ENCODE results near the gene UBFD1.

Gene UBFD1

DNA sequence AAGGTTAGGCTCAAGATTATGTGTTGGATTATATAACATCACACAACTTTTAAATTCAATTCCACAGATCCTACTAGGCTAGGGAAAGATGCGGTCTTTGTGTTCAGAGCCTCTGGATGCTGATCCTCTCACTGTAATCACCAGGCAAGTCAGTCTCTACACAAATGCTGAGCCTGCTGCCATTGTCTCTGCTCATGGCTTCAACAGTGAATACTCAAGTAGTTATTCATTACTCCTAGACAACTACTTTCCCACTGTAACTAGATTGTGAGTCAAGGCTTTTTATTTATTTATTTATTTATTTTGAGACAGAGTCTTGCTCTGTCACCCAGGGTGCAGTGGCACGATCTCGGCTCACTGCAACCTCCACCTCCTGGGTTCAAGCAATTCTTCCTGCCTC lies 54.4 kb downstream of the UBFD1 start:
- TF ChIP-seq, protein P1, sequence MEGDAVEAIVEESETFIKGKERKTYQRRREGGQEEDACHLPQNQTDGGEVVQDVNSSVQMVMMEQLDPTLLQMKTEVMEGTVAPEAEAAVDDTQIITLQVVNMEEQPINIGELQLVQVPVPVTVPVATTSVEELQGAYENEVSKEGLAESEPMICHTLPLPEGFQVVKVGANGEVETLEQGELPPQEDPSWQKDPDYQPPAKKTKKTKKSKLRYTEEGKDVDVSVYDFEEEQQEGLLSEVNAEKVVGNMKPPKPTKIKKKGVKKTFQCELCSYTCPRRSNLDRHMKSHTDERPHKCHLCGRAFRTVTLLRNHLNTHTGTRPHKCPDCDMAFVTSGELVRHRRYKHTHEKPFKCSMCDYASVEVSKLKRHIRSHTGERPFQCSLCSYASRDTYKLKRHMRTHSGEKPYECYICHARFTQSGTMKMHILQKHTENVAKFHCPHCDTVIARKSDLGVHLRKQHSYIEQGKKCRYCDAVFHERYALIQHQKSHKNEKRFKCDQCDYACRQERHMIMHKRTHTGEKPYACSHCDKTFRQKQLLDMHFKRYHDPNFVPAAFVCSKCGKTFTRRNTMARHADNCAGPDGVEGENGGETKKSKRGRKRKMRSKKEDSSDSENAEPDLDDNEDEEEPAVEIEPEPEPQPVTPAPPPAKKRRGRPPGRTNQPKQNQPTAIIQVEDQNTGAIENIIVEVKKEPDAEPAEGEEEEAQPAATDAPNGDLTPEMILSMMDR (IDR thresholded peaks at IDR 0.05; ENCODE audit: control extremely low read depth, extremely low read depth, low read depth, missing control alignments): no peak
- ChIA-PET POLR2A (no interaction called here), CTCF (no interaction called here)
- no peak for DNase-seq (ENCODE audit: extremely low spot score)

DNA sequence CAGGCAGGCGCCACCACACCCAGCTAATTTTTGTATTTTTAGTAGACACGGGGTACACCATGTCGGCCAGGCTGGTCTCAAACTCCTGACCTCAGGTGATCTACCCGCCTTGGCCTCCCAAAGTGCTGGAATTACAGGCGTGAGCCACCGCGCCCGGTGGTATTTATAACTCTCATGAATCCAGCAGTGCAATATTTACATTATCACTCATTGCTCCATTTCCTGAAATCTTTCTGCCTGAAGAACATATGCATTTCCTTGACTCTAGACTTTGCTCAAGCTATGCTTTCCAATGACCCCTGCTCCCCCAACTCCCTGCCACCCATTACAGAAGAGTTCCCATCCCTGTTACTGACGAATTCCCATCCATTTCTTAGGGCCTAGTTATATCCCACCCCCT lies 58.3 kb downstream of the UBFD1 start:
- ChIA-PET POLR2A (no interaction called here), CTCF (interaction anchor here (0.9 to 1.3 kb wide), 3 partner anchors 10 to 19 kb away, joined by 3 read pairs; no protein-coding TSS in a partner anchor)
- TF ChIP-seq, protein P1 (IDR thresholded peaks at IDR 0.05; ENCODE audit: control extremely low read depth, extremely low read depth, low read depth, missing control alignments): no peak
- DNase-seq (ENCODE audit: extremely low spot score): no peak
